ENCODE results near the gene TMEM161B.

DNA sequence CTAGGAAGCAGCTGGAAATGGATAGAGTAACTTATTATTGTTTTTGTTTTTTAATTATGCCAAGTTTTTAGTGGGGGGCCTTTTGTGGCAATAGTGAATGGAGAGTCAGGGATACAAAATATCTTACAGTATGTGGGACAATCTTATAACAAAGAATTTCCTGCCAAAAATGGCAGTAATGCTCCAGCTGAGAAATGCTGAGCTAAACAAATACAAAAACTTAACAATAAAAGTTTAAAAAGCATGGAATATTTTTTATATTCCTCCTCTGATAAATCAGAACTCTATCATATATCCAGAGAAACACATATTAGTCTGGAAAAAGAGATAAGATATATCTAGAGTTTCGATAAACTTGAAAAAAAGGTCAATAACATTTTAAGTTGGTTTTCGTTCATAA, 110.6 kb downstream of the TMEM161B start:
- TF ChIP-seq, protein P1, sequence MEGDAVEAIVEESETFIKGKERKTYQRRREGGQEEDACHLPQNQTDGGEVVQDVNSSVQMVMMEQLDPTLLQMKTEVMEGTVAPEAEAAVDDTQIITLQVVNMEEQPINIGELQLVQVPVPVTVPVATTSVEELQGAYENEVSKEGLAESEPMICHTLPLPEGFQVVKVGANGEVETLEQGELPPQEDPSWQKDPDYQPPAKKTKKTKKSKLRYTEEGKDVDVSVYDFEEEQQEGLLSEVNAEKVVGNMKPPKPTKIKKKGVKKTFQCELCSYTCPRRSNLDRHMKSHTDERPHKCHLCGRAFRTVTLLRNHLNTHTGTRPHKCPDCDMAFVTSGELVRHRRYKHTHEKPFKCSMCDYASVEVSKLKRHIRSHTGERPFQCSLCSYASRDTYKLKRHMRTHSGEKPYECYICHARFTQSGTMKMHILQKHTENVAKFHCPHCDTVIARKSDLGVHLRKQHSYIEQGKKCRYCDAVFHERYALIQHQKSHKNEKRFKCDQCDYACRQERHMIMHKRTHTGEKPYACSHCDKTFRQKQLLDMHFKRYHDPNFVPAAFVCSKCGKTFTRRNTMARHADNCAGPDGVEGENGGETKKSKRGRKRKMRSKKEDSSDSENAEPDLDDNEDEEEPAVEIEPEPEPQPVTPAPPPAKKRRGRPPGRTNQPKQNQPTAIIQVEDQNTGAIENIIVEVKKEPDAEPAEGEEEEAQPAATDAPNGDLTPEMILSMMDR (IDR thresholded peaks at IDR 0.05): no peak
- TF ChIP-seq SREBF2 (IDR thresholded peaks at IDR 0.05) (no peak), MAFK (IDR thresholded peaks at IDR 0.05; ENCODE audit: partially characterized antibody) (peak; percentile 68), BHLHE40 (IDR thresholded peaks at IDR 0.05; ENCODE audit: low read depth, low read length) (no peak), POLR2A (IDR thresholded peaks at IDR 0.05; ENCODE audit: low read length) (no peak)
- TF ChIP-seq, protein P2, sequence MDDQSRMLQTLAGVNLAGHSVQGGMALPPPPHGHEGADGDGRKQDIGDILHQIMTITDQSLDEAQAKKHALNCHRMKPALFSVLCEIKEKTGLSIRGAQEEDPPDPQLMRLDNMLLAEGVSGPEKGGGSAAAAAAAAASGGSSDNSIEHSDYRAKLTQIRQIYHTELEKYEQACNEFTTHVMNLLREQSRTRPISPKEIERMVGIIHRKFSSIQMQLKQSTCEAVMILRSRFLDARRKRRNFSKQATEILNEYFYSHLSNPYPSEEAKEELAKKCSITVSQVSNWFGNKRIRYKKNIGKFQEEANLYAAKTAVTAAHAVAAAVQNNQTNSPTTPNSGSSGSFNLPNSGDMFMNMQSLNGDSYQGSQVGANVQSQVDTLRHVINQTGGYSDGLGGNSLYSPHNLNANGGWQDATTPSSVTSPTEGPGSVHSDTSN (IDR thresholded peaks at IDR 0.05): no peak
